Measurements from ENCODE around the gene LDB3.
A peak's percentile ranks its signal among the peaks of the same experiment; 100 is the strongest.
"Not testable (repeated sequence)": the region's sequence is repeated elsewhere in the genome, so short reads cannot be mapped to it uniquely, and the experiment has no call there.

LDB3 gene

DNA sequence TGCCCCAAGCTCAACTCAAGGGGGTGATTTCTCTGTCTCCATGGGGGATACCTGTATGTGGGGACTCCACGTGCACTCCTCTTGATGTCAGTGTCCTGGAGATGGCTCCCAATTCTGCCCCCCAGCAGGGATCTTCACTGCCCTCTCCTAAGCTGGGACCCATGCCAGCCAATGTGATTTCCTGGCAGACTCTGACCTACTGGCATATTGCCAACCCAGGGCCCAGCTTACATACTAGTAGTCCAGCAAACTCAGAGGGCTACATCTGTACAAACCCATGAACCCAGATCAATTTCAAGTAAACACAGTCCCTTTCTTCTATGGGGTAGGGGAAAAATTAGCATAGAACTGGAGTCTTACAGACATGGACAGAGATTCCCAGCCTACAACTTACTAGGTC, 61.9 kb downstream of the LDB3 start:
- no peak for DNase-seq (ENCODE audit: low read depth)

DNA sequence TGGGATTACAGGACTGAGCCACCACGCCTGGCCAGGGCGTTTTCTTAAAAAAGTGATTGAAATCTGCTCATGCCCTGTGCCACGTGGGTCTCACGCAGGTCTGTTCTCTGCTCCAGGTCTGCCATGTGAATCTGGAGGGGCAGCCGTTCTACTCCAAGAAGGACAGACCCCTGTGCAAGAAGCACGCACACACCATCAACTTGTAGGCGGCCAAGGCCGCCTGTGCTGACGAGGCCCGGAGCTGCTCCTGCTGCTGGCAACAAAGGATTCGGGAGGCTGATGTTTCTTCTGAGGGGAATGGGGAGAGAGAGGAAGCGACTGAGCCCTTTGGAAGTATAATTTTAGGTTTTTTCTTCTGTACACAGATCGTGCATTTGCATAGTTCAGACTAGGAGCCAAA, 64.5 kb downstream of the LDB3 start:
- DNase-seq (ENCODE audit: low read depth): no peak

DNA sequence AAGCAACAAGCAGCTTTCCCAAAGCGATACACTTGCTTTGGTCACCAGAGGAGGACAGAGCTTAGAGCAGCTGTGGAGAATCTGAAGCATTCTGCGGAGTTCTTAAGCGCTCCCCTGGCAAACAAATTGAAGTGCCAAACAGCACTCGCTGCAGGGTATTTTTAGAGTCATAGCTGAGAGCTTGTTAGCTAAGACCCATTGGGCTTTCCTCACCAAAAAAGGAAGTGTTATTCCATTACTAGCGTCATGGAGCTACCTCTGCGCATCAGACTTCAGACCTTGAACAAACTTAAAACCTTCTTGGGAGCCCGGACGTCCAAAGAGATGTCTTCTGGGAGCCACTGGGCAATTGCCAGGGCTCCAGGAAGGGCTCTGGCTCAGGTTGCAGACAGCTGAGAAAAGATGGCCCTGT, 65.0 kb downstream of the LDB3 start:
- no peak for DNase-seq (ENCODE audit: low read depth)

DNA sequence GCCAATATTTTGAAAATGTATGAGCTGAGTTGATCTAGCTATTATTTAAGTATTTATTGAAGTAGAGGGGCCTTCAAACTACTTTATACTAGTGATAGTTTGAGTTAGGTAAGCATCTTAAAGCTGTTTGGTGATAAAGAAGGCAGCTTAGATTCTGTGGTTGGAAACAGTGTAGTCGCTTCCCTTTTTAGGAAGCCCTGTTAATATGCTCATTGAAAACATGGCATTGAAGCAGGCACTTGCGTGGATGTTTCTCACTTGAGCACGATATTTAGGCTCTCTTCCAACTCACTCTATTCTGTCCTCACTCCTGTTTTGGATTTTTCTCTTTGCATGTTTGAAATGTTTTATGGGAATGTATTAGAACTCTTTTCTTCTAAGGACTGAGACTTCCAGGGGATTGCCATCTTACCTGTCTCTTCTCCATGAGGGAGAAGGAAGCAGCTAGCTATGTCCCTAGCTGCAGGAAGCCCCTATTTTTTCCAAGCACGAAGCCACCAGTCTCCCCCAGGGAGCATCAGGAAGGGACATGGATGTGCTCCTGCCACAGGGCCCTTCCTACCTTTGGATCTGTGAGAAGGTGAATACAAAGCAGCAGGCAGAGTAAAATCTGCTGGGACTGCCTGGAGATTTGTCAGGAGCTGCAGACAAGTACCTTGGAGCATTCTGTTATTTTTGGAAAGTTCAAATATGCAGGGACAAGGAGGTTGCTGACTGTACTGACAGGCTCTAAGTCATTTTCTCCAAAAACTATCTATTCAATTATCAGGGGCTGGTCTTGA, 66.1 kb downstream of the LDB3 start:
- no peak for DNase-seq (ENCODE audit: low read depth)

DNA sequence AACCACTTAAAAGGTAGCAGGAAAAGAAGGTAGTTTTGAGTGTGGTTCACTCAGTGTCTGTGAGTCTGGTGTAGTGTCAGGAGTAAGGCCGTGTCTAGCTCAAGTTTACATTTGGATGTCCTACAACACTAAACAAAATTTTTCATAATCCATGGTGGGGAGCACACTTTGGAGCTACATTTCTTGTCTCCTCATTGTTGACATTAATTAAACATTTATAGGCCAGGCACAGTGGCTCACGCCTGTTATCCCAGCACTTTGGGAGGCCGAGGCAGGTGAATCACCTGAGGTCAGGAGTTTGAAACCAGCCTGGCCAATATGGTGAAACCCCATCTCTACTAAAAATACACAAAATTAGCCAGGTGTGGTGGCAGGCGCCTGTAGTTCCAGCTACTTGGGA, 67.0 kb downstream of the LDB3 start:
- DNase-seq (ENCODE audit: low read depth): not testable (repeated sequence)

DNA sequence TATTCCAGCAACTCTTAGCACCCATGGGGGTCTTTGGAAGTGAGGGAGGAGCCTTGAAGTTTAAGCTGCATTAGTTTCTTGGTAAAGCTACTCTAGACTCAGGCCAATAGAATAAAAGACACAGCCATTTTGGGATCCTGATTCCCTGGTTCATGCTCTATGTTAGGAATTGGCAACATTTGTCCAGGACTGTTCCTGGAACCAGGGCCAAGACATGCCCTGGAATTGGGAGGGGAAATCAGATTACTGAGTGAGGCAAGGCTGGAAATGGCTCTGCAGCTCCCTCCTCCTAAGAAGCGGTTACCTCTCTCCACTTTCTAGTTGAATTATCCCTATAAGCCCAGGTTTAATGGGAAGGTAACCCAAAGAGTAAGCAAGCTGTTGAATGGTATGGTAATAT, 73.9 kb downstream of the LDB3 start:
- no peak for DNase-seq (ENCODE audit: low read depth)

DNA sequence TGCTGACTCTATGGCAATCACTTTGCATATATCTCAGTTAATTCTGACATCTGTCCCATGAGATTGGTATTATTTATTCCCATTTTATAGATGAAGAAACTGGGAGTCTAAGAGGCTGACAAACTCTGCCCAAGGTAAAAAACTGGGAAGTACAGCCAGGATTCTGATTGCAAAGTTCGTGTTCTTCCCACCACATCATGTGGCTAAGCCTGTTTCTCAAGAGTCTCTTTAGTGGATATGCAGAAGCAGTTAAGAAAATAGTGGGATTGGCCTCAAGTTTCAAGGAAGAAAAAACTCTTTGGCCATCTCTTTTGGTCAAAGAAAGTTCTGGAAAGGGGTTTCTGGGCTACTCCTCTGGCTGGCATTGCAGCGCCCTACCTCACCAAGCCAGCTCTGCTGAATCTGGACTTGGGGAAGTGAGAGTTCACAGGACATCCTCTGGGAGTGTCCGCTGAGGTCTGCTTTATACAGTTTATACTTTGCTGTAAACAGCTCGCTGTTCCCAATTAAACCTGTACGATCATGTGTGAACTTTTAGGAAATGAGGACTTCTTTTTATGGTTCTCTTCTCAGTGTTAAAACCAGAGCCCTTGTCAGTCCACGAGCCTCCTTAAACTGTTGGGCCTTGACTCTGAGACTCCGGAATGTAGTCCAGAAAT, 75.9 kb downstream of the LDB3 start:
- DNase-seq (ENCODE audit: low read depth): no peak

DNA sequence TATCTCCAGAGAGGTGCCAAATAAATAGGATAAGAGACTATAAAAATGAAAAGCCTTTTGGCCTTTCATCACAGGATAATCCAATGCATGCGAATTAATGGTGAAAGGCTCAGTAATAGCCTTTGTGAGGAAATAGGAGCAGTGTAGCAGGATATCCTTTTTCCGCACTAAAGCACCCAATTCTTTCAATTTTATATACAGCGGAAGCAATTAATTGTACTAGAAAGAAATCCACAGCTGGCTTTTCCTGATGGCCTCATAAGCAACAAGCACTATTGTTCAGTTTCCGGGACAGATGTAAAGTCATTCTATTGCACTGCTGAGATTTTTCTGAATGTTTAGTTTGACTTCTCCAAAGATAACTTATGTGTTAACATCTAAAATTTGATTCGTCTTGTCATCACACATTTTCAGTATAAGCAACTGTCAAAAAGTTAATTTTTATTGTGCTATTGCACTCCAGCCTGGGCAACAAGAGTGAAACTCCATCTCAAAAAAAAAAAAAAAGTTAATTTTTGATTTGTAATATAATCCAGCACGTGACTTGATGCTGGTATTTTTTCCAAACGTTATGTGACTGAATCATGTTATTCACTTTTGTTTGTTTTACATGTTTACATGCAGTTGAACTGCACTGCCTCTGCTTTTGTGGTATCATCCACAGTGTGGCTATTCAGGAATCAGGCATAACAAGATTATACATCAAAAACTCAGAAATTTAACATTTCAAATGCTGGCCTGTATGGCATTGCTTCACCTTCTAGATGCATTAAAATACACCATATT, 79.7 kb downstream of the LDB3 start:
- no peak for DNase-seq (ENCODE audit: low read depth)

DNA sequence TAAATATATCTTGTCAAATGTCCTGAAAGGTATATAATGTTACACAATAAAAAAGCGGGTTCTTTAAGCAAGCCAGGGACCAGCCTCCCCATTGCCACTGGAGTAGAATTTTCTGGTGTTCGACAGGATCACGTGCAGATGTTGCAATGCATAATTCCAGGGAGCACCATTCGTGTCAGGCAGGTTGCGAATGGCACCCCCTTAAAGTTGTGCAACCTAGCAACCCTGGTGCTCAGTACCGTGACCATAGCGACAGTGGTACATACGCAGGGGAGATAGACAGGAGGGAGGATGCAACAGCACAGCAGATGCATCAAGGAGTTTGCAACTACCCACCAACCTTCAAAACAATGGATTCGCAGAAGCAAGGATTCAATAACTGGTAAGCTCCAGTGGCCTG, 81.5 kb downstream of the LDB3 start:
- no peak for DNase-seq (ENCODE audit: low read depth)

DNA sequence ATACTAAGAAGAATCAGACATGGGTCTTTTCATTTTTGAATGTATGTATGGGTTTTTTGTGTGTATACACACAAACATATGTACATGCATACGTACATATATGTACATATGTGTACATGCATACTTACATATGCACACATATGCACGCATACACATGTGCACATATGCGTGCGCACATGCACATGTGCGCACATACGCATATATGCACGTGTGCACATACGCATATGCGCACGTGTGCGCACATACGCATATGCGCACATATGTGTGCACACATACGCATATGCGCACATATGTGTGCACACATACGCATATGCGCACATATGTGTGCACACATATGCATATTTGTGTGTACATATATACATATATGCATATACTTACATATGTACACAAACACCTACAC, 83.2 kb downstream of the LDB3 start:
- no peak for DNase-seq (ENCODE audit: low read depth)

DNA sequence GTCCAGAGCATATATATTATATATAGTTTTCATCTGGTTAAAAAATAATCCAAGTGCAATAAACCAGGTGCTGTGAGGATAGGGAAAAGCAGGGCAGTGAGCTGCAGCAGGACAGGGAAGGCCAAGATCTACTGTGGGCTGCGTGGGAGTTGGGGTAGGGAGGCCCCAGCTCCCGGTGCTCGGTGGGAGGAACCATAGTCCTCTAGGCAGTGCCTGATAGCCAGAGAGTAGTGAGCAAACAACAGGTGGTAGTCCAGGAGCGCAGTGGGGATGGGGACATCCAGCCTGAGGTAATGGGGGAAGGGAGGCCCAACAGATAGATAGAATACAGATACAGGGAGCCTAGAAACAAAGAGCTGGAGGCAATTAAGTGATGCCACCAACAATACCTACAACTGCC, 84.0 kb downstream of the LDB3 start:
- DNase-seq (ENCODE audit: low read depth): no peak

DNA sequence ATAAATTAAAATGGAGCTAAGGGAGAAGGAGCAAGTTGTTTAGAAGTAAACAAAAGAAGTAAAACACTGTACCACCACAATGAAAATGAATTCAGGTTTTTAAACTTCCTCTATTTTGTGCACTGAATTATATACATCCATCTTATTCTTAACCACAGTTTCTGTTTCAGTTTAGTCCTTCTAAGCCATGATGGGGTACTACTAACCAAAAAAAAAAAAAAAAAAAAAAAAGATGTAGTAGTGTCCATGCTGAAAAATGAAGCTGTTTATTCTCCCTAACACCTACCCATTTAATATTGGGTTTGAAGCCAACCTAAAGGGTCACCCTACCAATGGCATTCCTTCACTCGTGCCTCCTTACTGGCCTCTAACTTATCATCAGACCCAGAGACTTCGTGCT, 84.7 kb downstream of the LDB3 start:
- DNase-seq (ENCODE audit: low read depth): no peak

DNA sequence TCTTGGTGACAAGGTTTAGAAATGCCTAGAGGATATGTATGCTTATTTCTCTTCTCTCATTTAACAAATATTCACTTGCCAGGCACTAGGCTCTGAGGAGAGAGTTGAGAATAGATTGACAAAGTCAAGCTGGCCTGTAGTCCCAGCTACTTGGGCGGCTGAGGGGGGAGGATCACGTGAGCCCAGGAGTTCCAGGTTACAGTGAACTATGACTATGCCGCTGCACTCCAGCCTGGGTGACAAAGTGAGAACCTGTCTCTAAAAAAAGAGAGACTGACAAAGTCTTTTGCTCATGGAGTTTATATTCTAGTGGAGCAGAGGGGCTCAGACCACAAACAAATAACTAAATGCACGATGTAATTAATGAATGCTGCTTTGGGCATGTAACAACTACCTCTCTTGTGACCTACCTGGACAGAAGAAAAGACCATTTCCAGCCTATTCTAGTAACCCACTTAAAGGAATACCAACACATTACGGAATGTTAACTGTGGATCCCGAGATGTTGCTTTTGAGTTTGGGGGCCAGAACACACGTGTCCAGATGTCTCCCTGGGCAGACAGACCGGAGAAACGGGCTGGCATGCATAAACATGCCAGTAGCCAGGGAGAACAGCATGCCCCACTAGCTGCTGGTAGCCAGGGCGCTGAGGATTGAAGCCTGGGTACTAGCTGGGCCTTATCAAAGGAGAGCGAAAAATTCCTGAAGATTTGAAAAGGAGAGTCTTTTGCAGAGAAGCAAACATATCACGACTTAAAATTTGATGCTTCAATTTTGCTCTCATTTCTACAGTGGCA, 85.5 kb downstream of the LDB3 start:
- DNase-seq (ENCODE audit: low read depth): no peak

DNA sequence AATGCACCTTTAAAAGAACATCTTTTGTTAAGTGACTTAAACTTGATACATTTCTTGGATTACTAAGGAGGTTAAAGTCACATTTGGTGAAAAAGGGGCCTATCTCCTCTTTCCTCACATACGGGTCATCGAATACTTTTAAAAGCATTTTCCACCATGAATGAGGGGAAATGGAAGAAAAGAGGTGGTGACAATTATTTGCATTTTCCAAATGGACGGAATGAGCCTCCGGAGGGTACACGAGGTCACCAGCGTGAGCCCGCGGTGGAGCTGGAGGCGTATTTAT, 87.1 kb downstream of the LDB3 start:
- no peak for DNase-seq (ENCODE audit: low read depth)

DNA sequence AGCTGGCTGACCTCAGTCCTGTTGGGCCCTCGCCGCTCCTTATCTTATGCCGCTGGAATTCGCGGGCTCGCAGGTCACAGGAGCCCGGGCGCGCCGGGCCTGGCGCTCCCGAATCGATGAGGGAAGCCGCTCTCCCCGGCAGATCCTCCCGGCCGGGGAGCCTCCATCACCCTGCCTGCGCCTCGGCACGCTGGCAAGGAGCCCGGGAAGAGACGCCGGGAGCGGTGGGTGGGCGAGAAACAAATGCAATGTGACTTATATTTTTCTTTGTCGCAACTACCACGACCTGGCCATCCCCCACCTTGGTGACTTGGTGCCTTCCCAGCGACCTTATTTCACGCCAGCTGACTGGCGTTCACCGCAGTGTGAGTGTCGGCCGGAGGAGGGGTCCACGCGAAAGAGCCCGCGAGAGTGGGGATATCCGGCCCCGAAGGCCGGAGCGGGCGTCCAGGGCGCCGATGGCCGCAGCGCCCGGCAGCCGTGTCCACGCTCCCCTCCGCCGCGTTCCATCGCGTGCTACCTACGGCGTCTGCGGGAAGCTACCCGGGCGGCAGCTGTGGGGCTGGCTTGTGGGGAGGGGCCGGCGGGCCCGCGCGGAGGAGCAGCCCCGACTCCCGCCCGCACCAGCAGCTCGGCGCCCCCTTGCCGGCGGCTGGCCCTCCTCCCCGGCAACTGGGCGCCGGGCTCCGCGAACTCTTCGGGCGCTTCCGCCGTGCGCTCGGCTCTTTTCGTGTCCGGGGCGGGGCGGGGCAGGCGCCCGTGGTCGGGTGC, 87.6 kb downstream of the LDB3 start:
- peak; percentile 80 for DNase-seq (ENCODE audit: low read depth)

DNA sequence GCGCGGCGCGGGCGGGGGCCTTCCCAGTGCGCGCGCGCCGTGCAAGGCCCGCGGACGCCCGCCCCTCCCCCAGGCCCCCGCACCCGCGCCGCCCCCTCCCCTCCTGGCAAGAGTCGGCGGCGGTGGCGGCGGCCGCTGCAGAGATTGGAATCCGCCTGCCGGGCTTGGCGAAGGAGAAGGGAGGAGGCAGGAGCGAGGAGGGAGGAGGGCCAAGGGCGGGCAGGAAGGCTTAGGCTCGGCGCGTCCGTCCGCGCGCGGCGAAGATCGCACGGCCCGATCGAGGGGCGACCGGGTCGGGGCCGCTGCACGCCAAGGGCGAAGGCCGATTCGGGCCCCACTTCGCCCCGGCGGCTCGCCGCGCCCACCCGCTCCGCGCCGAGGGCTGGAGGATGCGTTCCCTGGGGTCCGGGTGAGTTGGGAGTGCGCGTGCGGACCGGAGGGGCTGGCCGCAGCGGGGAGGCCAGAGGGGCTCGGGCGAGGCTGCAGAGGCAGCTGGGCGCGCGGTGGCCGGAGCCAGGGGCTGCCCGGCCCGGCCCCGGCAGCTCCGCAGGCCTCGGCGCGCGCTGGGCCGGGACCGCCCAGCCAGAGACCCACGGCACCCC, 88.3 kb downstream of the LDB3 start, which contains the start of gene BMPR1A:
BMPR1A (plus strand) TSS at position 109 of the 602 bp plus-strand sequence. CDS start 119,400 bp downstream, outside the sequence.
- DNase-seq (ENCODE audit: low read depth): no peak

DNA sequence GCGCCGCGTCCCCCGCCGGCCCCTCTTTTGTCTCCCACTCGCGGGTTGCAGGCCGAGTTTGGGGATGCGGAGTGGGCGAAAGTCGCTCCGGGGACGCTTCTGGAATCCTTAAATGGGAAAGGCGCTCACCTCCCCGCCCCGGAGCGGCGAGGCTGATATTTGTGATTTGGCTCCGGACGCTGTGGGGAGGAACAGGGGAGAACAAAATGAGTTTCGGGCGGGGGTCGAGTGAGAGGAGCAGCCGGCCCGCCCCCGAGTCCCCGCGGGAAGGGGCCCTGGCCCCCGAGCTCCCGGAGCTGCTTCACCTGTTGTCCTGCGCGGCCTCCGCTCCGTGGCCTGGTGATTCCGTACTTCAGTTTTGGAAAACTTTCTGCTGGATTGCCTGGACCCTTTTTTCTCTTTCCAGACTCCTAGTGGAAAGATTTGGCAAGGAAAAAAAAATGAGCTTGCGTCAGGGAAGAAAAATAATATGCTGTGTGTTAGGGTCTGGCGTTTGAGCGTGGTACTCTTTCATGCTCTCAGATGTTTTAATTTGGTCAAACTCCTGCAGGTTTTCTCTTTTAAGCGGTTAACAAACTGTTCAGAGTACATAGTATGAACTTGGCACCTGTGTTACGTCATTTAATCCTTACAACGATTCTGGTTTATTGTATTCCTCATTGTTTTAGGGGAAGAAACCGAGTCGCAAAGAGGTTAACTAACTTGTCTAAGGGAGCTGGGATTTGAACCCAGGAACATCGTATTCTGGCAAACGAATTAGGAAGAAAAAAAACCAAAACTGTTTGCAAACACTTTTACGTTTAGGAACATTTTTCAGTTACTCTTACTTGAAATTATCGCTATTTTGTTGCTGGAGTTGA, 89.0 kb downstream of the LDB3 start:
- peak; percentile 4 for DNase-seq (ENCODE audit: low read depth)

DNA sequence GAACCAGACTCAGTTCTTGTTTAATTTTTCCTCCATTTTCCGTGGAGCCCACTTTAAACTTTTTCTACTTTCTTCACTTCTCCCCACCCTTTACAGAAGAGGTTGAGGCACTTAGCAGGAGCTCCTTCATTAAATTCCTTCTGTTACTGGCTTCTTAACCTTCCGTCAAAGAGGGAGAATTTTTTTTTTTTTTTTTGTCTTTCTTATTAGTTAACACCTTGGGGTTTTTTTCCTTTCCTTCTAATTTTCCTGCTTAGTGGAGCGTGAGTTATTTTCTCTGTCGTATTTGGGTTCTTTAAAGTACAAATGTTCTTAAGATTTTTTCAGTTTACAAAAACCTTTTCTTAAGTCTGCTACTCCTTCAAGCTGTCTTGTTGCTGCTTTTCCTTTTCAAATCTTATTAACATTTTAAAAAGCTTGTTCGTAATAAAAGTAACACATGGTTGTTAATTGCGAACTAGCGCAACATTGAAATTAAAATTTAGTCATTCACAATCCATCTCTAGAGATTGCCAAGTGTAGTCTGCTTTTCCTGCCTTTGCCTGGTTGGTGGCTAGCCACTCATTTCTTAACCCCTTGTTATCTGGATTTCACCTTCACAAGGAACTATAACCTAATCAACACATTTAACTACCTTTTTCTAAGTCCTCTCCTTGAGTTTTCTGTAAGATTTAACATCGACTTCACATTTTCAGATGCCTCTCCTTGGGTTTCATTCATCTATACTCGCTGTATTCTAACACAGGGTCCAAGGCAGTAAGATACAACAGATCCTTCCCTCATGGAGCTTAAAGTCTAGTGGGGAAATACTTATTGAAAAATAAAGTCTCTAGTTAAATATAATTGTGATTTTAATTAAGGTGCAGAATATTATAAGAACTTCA, 90.1 kb downstream of the LDB3 start:
- no peak for DNase-seq (ENCODE audit: low read depth)

DNA sequence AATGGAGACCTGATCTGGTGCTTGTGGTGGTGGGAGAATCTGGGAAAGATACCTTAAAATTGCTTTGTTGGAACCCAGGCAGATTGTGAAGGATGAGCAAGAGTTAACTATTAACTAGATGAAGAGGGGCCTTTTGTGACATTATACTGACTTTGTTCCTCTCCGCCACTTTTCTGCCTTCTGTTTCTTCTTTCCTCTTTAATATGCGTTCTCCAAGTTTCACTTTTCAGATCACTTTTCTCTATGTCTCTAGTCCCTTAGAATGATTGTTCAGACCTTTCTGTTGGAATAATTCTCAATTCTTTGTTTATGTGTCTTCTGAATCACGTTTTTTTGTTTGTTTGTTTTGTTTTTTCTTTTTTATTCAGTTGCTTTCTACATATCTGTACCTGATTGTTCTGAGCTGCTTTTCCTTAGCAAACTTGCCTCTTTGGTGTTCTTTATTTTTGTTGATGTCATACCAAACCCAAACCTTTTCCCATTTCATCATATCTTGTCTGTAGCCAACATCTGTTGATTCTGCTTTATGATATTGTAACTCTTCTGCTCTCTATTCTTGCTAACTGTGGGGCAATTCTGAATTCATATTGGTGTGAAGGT, 90.9 kb downstream of the LDB3 start:
- DNase-seq (ENCODE audit: low read depth): no peak

Data from stimulated activated CD8-positive, alpha-beta memory T cell treated with anti-CD3 and anti-CD28 coated beads, Interleukin-12 subunit alpha, Interleukin-12 subunit beta, amount 100 ng/mL, for 4 hours (primary cell).